ENCODE results near the gene RNFT2.

The RNFT2 gene

DNA sequence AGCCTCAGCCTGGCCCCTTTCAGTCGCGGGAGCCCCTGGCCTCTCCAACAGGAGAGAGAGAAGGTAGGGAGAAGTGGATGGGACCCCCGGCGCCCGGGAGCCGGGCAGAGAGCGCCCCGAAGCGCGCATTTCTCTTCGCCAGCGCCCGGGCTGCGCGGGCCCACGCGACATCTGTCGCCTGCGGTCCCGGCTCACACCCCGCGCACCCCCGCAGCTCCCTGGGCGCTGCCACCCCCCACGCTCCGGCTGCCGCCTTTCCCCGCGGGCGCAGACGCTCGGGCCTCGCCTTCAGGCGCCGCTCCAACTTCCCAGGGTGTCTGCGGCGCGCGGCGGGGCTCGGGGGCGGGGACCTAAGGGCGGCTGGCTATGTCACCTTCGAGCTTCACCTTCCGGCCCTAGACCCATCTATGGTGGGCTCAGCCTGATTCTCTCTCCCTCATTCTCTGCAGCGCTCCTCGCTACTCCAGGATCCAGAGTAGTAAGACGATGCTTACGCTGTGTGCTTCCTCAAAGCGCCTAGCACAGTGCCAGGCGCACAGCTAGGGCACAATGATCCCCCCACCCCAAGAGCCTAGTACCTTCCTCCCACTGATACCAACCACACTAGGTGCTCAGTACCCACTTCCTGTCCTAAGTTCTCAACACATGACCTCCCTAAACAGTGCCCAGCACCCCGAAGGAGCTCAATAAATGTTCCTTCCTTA, 141.5 kb downstream of the RNFT2 start:
- DNase-seq (ENCODE audit: low spot score) = peak; percentile 53

DNA sequence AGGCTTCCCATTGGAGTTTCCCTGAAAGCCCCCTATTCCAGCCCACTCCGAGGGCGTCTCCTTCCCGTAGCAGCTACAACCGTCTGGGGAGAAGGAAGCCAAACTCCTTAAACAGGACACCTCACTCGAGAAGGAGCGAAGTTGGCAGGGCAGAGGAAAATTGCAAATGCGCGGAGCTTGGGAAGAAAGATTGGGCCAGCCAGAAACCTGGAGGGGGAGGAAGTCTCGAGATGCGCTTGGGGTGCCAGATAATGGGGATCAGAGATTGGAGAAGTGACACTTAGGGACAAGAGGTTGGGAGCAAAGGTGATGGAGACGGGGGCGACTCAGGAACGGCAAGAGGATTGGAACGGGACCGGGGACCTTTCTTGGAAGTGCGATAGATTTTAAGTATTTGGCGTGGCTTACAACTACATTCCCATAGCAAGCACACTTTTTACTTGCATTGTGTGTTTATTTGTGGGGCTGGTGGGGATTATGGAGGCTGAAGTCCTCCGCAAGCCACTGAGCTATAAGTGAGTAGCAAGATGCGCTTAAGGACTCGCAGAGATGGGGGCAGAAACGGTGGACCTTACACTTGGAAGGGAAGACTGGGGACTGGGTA, 142.2 kb downstream of the RNFT2 start:
- DNase-seq (ENCODE audit: low spot score) = peak; percentile 60

DNA sequence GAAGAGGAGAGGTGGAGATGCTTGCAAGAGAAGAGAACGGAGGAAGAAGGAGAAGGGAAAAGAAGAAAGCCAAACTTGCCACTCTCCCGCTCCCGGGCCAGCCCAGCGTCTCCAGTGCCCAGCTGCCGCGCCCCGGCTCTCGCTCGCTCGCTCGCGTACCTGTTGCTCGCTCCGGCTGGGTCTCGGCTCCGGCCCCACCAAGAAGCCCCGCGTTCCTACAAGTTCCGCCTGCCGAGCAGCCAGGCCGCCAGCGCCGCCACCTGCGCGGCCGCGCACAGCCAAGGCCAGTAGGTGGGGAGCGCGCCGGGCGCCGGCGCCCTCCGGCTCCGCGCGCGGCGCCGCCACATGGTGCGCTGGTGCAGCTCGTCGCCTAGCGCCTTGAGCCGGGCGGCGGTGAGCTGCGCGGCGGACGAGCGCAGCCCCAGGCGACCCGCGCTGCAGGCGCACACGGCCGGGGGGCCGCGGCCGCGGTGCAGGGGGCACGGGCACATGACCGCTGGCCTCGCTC, 142.8 kb downstream of the RNFT2 start:
- peak; percentile 86 for DNase-seq (ENCODE audit: low spot score)

DNA sequence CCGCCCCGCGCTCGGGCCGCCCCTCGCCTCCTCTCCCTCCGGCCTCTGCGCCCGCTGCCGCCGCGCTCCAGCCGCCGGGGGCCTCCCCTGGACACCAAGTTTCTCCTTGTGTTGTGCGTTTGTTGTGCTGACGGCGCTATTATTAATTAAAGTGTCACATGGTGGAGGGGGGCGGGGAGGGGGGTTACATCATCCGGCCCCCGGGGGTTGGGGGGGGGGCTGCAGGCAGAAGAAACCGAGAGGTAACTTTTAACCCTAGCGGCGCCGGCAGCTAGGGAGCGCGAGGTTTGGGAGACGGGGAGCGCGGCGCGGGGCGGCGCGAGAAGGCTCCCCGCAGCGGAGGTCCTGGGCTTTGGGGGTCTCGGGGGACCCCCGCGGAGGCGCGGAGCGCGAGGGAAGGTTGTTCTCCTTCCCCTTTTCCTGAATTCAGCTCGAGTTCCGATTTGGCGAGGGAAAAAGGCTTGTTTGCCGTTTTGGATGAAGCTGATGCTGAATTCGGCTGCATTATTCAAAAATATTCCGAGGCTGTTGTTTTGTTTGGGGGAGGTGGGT, 143.3 kb downstream of the RNFT2 start, which contains the start of gene HRK:
Gene HRK, minus strand, starts transcription at position 117 of the 552 bp plus-strand sequence. CDS start 134 bp downstream, outside the sequence.
- peak; percentile 71 for DNase-seq (ENCODE audit: low spot score)

DNA sequence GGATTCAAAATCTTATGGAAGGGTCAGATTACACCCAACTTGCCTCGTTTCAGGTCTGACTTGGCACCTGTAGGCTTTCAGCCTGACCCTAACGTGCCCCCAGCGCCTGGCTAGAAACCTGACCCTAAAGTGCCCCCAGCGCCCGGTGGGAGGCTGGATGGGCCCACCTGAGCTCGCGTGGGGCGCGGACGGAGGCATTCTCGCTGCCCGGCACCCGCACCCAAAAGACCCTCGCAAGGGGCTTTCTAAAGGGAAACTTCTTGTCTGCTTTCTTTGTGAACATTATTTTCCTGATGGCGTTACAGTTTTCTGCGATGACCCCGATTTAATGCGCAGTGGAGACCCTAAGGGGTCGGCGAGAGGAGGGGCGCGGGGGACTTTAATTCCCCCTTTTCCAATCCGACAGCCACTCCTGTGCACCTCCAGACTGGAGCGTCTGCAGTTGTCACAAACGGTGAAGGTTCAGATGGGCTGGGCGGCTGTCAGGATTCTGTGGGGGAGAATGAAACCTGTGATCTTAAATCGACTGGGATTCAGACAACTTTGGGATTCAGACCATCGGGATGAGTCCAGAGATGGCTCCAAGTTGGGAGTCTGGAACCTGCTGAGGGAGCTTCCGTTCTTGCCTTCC, 143.9 kb downstream of the RNFT2 start:
- DNase-seq (ENCODE audit: low spot score) = peak; percentile 45

DNA sequence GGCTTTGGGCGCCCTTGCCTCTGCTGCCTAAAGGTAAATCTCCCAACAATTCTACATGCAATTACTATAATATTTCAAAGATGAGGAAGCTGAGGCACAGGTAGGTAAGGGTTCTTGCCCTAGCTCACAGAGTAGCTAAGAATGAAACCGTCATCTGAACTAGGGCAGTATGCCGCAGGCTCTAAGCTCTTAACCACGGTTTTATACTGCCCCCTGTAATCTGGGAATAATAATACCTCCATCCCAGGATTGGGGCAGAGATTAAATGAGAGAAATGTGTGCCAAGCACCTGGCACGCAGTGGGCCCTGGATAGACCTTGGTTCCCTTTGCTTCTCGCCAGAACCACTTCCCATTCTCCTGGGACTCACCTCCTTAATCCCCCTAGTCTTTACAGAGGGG, 144.6 kb downstream of the RNFT2 start:
- peak; percentile 68 for DNase-seq (ENCODE audit: low spot score)

DNA sequence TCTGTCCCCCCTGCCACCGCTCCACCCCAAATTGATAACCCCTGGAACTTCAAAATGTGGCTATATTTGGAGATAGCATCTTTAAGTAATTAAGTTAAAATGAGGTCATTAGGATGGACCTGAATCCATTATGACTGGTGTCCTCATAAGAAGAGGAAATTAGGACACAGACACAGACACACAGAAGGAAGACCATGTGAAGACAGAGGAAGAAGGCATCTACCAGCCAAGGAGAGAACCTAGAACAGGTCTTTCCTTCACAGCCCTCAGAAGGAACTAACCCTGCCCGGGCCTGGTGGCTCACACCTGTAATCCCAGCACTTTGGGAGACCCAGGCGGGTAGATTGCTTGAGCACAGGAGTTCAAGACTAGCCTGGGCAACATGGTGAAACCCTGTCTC, 146.8 kb downstream of the RNFT2 start:
- DNase-seq (ENCODE audit: low spot score) = no peak

DNA sequence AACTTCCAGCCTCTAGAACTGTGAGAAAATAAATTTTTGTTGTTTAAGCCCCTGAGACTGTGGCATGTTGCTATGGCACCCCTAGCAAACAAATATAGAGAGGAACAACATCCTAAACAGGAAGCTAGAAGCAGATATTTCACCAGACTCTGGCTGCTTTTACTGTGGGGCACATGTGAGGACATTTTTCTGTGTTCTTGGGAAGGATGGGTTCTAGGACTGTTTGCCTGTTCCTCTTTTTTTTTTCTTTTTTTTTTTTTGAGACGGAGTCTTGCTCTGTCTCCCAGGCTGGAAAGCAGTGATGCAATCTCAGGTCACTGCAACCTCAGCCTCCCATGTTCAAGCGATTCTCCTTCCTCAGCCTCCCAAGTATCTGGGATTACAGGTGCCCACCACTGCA, 147.4 kb downstream of the RNFT2 start:
- peak; percentile 89 for DNase-seq (ENCODE audit: low spot score)

DNA sequence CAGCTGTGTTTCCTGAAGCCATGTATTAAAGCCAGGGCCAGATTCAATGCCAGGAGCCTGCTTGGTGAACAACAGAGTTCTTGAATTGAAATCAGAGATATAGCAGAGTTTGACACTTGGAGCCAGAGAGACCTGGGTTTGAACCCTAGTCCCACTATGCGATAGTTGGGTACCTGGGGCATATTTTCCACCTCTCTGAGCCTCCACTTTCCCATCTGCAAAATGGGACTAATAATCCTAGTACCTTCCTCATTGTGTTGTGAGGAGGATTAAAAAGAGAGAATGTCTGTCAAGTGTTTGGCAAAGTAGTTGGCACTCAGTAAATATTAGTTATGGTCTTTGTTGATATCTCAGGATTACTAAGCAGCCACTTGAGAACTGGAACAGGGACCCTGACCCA, 149.1 kb downstream of the RNFT2 start:
- DNase-seq (ENCODE audit: low spot score) = no peak

DNA sequence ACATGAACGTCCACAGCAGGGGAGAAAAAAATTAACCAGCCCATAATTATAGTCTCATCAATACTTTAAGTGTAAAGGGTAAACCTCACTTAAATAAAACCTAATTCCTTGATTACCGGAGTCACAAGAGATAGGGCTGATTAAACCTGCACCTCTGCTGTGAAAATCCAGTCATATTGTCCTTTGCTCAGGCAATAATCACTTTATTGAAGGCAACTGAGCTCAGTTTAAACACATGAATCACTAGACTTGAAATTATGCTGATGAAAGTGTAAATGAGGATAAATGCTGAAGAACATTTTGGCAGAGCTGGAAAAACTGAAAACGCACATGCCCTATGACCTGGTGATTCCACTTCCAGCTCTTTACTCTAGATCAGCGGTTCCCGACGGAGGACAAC, 149.8 kb downstream of the RNFT2 start:
- DNase-seq (ENCODE audit: low spot score) = no peak

DNA sequence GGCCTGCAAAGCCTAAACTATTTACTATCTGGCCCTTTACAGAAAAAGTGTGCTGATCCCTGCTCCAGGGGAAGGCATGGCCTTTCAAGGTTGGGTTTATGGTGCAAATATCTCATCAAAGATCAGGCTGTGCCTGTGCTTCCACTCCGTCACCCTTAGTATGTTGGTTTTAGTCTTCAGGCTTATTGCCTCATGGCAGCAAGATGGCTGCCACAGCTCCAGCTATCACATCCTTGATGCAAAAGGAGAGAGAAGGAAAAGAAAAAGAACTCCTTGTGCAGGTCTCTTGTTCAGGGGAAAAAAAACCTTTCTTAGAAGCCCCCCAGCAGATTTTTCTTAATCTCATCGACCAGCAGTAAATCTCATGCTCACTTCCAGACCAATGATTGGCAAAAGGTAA, 152.2 kb downstream of the RNFT2 start:
- no peak for DNase-seq (ENCODE audit: low spot score)

DNA sequence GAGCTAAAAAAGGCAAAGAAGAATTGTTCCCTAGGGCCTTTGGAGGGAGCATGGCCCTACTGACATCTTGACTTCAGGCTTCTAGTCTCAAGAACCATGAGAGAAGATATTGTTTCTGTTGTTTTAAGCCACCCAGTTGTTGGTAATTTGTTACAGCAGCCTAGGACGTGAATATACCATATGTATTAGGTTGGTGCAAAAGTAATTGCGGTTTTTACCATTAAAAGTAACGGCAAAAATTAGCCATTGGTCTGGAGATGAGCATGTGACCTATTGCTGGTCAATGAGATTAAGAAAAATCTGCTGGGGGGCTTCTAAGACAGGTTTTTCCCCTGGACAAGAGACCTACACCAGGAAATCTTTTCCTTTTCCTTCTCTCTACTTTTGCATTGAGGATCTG, 152.9 kb downstream of the RNFT2 start:
- no peak for DNase-seq (ENCODE audit: low spot score)

DNA sequence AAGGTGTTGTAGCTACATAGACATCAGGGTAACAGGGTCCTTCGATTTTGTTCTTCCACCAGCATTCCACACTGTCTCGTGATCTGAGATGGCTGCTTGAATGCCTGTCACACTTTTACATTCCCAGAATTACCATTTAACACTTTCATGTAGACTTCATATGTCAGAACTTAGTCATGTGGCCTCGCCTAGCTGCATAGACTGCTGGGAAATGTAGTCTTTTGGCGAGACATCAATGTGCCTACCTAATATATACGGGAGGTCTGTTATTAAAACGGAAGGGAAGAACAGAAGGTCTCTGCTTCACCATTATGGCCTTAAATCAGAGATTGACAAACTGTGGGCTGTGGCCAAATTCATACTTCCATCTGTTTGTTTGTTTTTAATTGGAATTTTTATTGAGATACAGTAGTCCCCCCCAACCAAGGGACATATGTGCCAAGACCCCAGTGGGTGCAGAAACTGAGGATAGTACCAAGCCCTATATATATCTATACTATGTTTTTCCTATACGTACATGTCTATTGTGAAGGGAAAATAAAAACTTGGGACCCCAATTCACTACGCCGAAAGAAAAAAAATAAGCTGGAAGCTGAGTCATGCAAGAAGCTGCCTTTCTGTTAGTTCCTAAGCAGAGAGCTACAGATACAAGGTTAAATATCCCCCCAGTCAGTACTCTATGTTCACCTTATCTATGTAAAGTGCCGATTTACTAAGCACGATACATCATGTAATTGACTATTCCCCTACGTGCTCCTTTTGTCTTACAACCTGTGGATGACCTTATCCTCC, 154.4 kb downstream of the RNFT2 start:
- peak; percentile 68 for DNase-seq (ENCODE audit: low spot score)

DNA sequence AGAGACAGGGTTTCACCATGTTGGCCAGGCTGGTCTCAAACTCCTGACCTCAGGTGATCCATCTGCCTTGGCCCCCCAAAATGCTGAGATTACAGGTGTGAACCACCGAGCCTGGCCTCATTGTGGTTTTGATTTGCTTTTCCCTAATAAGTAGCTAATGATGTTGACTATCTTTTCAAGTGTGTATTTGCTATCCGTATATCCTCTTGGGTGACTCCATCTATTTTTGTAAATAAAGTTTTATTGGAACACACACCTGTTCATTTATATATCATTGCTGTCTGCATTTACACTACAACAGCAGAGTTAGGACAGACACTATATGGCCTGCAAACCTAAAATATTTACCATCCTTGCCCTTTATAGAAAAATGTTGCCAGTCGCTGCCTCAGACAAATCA, 156.8 kb downstream of the RNFT2 start:
- DNase-seq (ENCODE audit: low spot score) = no peak

DNA sequence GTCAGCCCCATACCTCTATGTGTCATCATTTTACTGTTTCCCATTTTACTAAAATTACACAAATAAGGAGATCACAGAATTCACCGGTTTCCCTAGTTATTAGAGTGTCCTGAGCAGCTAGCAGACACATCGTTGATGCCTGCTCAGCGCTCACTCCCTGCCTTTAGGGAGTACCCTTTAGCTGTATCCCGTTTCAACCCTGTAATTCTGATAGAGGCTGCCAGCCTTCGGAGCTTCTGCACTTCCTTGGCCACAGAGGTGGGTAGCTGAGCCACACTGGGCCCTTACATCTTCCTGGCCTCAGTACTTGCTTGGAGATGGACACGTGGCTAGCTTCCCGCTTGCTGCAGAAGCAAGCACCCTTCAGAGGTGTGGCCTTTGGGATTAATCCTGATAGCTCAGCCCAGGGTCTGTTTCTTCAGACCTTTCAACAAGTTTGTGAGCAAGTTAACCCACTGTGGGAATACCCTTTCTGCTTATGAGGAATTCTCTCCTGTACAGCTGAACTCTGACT, 158.4 kb downstream of the RNFT2 start:
- no peak for DNase-seq (ENCODE audit: low spot score)

DNA sequence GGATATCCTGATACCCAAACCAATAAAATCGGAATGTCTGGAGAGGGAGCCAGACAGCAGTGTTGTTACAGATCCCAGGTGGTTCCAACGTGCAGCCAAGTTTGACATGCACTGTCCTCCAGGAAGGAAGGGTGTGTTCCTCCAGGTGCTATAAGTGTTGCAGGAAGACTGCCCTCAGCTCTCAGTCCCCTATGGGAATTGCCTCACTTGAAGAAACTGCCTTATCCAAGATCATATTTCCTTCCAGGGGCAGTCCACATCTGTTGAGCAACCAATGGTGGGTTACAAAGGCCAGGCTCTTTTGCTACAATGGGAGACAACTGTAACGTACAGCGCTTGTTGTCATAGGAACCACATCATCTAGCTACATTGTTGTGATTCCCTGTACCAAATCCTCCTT, 159.4 kb downstream of the RNFT2 start:
- DNase-seq (ENCODE audit: low spot score) = no peak

DNA sequence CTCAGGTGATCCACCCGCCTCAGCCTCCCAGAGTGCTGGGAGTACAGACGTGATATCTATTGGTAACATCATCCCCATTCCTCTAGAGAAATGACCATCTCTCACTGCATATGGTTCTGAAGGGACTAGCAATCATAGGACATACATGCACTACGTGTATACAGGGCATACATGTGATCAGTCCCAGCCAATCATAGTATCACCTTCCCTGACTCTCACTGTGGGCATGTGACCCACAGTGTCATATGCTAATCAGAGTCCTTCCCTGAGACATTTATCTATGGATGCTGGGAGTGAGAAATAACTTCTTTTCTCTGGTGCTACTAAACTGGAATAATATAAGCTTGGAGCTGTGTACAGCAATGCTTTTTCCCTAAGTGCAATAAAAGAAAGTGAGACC, 160.6 kb downstream of the RNFT2 start:
- DNase-seq (ENCODE audit: low spot score) = peak; percentile 42

DNA sequence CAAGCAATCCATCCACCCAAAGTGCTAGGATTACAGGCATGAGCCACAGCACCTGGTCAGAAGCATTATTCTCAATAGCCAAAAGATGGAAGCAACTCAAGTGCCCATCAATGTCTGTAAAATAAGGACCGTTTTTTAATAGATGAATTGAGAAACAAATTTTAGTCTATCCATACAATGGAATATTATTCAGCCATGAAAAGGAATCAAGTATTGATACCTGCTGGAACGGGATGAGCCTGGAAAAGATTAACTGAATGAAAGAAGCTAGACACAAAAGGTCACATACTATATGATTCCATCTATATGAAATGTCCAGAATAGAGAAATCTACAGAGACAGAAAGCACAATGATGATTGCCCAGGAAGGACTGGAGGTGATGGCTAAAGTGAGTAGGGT, 163.5 kb downstream of the RNFT2 start:
- no peak for DNase-seq (ENCODE audit: low spot score)

Measured in NAMALWA (cell line).